ENCODE results near the gene APOBEC2.

The APOBEC2 gene

DNA sequence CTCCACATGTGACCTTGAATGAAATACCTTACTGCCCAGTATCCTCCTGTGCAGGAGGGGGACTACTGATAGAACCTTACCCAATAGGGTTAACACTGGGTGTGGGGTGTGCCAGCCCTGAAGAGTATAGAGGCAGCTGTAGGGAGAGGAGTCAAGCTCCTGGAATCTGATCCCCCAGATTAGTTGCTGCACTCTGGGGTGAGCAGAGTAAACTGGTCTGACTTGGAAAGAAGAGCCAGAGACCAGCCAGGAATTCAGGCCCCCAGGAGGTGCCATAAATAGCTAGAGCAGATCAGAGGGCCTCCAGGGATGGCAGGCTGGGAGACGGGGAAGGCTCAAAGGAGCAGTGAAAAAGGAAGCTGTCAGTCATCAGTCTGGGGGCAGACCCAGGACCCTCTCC lies 3.5 kb upstream of the APOBEC2 start:
- DNase-seq (ENCODE audit: insufficient read length) = no peak
- TF ChIP-seq POLR2AphosphoS5 (IDR thresholded peaks at IDR 0.05; ENCODE audit: low read depth, low read length) (no peak), TAF1 (IDR thresholded peaks at IDR 0.05; ENCODE audit: borderline replicate concordance, low read depth, low read length) (no peak), POLR2A (IDR thresholded peaks at IDR 0.05; ENCODE audit: low read depth, low read length) (no peak)
- no peak for FAIRE-seq

DNA sequence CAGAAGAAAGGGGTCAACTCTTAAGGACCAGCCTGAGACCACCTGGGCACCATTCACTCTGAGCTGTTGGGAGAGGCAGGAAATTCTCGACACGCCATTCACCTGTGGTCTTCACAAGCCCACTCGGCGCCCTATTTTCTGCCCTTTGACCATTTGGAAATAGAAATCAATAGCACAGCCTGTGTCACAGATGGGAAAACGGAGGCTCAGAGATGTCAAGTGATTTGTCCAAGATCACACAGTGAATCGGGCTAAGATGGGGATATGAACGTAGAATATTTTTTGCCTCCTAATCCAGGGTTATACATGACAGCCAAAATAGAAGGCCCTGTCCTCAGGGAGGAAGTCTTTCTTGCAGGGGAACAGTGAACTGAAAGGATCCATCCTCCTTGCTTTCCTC lies 3.0 kb upstream of the APOBEC2 start:
- FAIRE-seq (no peak), DNase-seq (ENCODE audit: insufficient read length) (no peak)

DNA sequence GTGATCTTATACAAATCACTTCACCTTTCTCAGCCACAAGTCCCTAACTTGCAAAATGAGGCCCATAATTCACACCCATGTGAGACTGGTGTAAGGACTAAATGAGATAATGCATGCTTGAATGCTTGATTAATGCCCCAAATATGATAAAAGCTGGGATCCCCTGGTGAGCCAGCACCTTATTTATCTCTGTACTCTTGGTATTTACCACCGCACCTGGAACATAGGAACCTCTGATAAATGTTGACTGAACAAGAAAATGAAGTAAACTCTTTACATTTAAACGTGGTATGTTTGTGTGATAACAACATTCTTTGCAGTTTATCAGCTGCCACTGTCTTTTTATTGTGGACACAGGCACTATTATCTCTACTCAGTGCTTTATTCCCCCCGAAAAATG lies 2.5 kb upstream of the APOBEC2 start:
- FAIRE-seq (no peak), DNase-seq (ENCODE audit: insufficient read length) (no peak)
- TF ChIP-seq POLR2AphosphoS5 (IDR thresholded peaks at IDR 0.05; ENCODE audit: low read depth, low read length) = no peak
- TF ChIP-seq TAF1 (IDR thresholded peaks at IDR 0.05; ENCODE audit: borderline replicate concordance, low read depth, low read length) = no peak
- TF ChIP-seq POLR2A (IDR thresholded peaks at IDR 0.05; ENCODE audit: low read depth, low read length) = no peak

More for the DNA sequence above, 3.0 kb upstream of the APOBEC2 start:
- TF ChIP-seq POLR2A (IDR thresholded peaks at IDR 0.05; ENCODE audit: low read depth, low read length) (no peak), POLR2AphosphoS5 (IDR thresholded peaks at IDR 0.05; ENCODE audit: low read depth, low read length) (no peak), TAF1 (IDR thresholded peaks at IDR 0.05; ENCODE audit: borderline replicate concordance, low read depth, low read length) (no peak)

DNA sequence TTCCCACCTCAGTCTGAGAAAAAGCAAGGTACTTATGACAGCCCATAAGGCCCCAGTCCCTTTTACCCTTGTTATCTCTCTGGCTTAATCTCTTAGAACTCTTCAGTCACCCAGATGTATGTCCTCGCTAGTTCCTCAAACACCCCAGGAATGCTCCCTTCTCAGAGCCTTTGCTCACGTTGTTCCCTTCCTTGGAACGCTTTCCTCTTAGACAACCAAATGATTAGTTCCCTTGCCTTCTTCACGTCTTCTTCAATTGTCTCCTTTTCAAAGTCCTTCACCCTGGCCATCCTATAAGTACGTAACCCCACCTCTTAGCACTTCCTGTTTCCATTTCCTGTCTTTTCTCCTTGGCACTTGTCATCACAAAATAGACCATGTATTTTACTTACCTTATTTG lies 1.1 kb upstream of the APOBEC2 start:
- no peak for FAIRE-seq

DNA sequence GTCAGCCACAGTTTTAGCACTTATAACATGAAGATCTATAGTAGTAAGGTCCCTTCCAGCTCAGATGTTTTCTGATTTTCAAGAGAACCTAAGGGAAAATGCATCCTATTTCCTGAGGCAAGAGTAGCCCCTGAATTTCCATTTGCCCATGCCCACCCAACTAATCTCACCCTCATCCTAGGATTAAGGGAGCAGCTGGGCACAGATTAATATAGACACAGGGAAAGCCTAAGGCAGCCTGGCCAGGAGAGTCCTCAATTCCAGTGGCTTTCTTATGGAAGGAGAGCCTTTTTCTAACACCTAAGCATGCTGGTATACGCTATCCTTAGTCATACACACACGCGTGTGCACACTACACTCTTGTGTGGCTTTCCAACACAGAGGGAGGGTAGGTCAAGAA lies 1.5 kb downstream of the APOBEC2 start:
- DNase-seq (ENCODE audit: insufficient read length) (no peak), FAIRE-seq (no peak)
- TF ChIP-seq POLR2A (IDR thresholded peaks at IDR 0.05; ENCODE audit: low read depth, low read length) (no peak), POLR2AphosphoS5 (IDR thresholded peaks at IDR 0.05; ENCODE audit: low read depth, low read length) (no peak), TAF1 (IDR thresholded peaks at IDR 0.05; ENCODE audit: borderline replicate concordance, low read depth, low read length) (no peak)

More for the DNA sequence above, 1.1 kb upstream of the APOBEC2 start:
- no peak for TF ChIP-seq POLR2AphosphoS5 (IDR thresholded peaks at IDR 0.05; ENCODE audit: low read depth, low read length)
- no peak for TF ChIP-seq TAF1 (IDR thresholded peaks at IDR 0.05; ENCODE audit: borderline replicate concordance, low read depth, low read length)
- TF ChIP-seq POLR2A (IDR thresholded peaks at IDR 0.05; ENCODE audit: low read depth, low read length) = no peak
- DNase-seq (ENCODE audit: insufficient read length) = no peak

DNA sequence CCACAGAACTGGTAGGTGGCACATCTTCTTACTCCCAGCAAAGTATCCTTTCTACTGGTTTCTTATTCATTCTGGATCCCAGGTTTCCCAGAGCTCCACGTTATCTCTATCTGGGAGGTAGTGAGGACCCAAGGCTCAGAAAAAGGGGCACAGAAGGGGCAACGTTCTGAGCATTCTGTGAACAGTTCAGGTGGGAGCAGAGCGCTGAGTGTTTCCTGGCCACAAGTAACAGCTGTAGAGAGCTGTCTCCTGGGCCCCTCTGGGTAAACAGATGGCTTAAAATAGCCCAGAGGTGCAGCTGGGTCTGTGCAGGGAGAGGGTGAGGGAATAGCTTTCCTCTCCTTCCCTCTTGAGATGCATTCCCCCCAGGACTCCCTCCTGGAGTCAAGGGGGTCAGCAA lies 2.1 kb downstream of the APOBEC2 start:
- DNase-seq (ENCODE audit: insufficient read length) (no peak), FAIRE-seq (no peak)
- no peak for TF ChIP-seq POLR2A (IDR thresholded peaks at IDR 0.05; ENCODE audit: low read depth, low read length)
- TF ChIP-seq TAF1 (IDR thresholded peaks at IDR 0.05; ENCODE audit: borderline replicate concordance, low read depth, low read length) = no peak
- no peak for TF ChIP-seq POLR2AphosphoS5 (IDR thresholded peaks at IDR 0.05; ENCODE audit: low read depth, low read length)

DNA sequence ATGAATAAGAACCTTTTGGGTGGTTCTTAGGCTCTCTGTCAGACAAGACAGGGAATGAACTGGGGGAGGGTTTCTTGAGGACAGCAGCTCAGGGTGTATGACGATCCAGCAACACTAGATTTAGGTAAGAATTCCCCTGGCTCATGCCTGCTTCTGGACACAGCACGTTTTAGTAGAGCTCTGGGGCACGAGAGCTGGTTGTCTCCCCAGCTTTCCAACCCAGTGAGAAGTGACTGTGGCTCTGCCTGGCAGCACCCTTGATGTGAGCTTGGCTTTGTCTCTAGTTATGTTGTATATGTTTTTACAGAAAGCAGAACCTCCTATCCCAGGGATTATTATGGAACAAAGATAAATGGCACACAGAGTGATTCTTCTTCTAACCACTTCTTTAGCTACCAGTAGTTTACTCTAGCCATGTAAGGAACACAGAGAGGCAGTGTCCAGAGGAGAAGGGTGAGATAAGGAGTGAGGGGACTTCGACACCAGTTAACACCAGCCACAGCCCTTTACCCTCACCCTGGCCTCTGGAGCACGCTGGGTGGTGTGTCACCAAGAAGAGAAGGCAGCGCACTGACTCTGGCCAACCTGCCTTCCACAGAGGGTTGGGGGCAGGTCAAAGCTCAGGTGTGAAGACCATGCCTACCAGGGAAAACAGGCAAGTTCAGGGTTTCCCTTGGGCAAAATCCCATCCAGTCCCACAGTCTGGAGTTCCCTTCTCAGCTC lies 3.9 kb downstream of the APOBEC2 start:
- FAIRE-seq = no peak
- TF ChIP-seq TAF1 (IDR thresholded peaks at IDR 0.05; ENCODE audit: borderline replicate concordance, low read depth, low read length) = no peak
- TF ChIP-seq POLR2A (IDR thresholded peaks at IDR 0.05; ENCODE audit: low read depth, low read length) = no peak
- no peak for TF ChIP-seq POLR2AphosphoS5 (IDR thresholded peaks at IDR 0.05; ENCODE audit: low read depth, low read length)

DNA sequence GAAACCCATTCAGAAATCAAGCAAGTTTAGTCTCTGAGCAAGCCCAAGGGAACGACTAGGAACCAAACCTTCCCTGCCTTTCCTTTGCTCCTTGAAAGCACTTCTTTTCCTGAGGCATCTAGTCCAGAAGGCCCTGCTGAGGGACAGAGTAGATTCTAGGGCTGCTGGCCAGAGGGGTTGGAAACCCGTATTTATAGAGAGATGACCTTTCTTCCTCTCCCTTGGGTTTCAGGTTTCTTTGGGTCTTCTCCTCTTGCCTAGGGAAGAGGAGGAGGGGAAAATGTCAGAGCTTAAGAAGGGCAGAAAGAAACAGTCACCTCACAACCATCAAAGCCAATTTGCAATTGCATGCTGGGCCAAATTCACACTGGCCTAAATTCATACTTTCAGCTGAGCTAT lies 5.8 kb downstream of the APOBEC2 start:
- TF ChIP-seq POLR2AphosphoS5 (IDR thresholded peaks at IDR 0.05; ENCODE audit: low read depth, low read length) (no peak), TAF1 (IDR thresholded peaks at IDR 0.05; ENCODE audit: borderline replicate concordance, low read depth, low read length) (no peak), POLR2A (IDR thresholded peaks at IDR 0.05; ENCODE audit: low read depth, low read length) (no peak)
- no peak for FAIRE-seq
- DNase-seq (ENCODE audit: insufficient read length) = no peak

More for the DNA sequence above, 3.9 kb downstream of the APOBEC2 start:
- DNase-seq (ENCODE audit: insufficient read length) = no peak

DNA sequence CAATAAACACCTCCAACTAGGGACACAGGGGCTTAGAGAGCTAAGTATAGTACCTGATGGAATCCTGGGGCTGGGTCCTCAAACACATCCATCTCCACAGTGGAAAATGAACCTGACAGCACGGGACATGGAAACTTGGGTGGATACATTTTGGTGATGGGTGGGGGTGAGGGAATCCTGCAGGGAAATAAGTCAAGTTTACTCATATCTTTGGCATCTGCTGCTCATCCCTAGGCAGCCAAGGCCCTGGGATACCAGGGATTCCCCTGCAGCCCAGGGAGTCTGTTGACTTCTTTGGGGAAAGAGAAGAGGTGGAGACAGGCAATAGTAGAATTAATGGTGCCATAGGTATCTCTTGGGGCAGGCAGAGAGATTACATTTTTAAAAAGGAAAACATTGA lies 6.6 kb downstream of the APOBEC2 start:
- TF ChIP-seq POLR2A (IDR thresholded peaks at IDR 0.05; ENCODE audit: low read depth, low read length) = no peak
- no peak for TF ChIP-seq POLR2AphosphoS5 (IDR thresholded peaks at IDR 0.05; ENCODE audit: low read depth, low read length)
- TF ChIP-seq TAF1 (IDR thresholded peaks at IDR 0.05; ENCODE audit: borderline replicate concordance, low read depth, low read length) = no peak
- FAIRE-seq (no peak), DNase-seq (ENCODE audit: insufficient read length) (no peak)

DNA sequence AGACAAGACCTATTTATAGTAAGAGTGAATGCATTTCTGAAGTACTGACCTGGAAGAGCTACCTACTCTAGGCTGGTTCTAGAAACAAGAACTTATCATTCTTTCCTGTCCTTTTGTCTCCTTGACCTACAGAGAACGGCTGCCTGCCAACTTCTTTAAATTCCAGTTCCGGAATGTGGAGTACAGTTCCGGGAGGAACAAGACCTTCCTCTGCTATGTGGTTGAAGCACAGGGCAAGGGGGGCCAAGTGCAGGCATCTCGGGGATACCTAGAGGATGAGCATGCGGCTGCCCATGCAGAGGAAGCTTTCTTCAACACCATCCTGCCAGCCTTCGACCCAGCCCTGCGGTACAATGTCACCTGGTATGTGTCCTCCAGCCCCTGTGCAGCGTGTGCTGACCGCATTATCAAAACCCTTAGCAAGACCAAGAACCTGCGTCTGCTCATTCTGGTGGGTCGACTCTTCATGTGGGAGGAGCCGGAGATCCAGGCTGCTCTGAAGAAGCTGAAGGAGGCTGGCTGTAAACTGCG lies 8.3 kb downstream of the APOBEC2 start:
- DNase-seq (ENCODE audit: insufficient read length) (no peak), FAIRE-seq (no peak)
- TF ChIP-seq POLR2AphosphoS5 (IDR thresholded peaks at IDR 0.05; ENCODE audit: low read depth, low read length) (no peak), POLR2A (IDR thresholded peaks at IDR 0.05; ENCODE audit: low read depth, low read length) (no peak), TAF1 (IDR thresholded peaks at IDR 0.05; ENCODE audit: borderline replicate concordance, low read depth, low read length) (no peak)

DNA sequence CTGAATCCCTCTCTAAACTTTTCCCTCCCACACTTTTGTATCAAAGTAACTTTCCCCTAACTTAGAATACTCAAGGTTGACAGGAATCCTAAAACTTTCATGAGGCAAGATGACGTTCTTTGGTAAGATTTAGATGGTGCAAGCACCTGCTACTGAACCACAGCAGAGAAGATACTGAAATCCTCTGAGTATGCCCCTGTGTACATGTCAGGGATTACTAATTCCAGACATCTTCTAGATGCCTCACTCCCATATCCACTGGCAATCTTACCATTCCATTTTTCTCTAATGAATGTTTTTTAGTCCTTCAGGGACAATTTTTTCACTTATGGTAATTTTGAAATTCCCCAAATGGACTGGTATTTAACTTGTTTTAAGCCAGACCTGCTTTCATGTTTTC lies 9.1 kb downstream of the APOBEC2 start:
- TF ChIP-seq POLR2A (IDR thresholded peaks at IDR 0.05; ENCODE audit: low read depth, low read length) (no peak), TAF1 (IDR thresholded peaks at IDR 0.05; ENCODE audit: borderline replicate concordance, low read depth, low read length) (no peak), POLR2AphosphoS5 (IDR thresholded peaks at IDR 0.05; ENCODE audit: low read depth, low read length) (no peak)
- FAIRE-seq (no peak), DNase-seq (ENCODE audit: insufficient read length) (no peak)

DNA sequence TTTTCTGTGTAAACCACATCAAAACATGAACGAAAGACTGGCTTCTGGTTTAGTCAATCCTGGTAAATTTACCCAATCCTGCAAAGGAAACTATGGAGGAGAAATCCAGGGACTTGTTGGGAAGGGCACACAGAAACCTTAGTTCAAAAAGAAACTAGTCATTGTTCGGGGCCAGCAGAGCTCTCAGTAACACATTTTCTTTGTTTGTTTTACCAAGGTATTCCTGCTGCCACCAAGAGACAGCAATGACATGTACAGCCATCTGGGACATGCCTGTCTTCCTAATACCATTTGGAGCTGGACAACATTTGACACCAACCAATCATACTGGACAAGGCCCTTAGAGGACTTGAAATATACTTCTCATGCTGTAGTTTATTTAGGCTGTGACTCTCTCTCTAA lies 10.9 kb downstream of the APOBEC2 start:
- DNase-seq (ENCODE audit: insufficient read length) = no peak
- FAIRE-seq = no peak
- TF ChIP-seq TAF1 (IDR thresholded peaks at IDR 0.05; ENCODE audit: borderline replicate concordance, low read depth, low read length) = no peak
